Measurements from ENCODE around the gene PLCB1.

PLCB1 gene

DNA sequence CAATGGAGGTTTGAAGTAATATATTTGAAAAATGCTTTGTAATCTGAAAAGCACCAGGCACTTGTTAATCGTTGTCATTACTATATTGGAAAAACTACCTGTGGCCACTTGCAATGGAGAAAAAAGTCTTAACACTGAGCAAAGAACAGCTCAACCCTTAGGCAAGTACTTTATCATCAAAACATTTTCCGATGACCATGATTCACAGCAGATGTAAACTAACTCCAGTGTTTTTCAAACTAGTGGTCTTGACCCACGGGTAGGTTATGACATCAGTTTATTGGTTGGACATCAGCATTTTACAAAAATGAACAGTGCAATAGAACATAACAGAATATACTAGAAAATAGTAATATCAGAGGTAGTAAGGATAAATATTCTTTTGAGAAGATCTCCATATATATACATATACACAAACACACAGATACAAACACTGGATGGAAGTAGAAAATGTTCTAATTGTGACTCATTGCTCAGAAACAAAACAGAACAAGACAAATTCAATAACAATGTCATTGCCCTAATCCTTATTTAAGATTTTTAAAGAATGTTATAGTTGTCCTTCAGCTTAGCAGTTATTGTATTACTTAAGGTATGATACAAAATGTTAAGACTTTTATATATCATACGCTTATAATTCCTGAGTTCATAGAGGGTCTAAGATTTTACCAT is 123.0 kb downstream of the PLCB1 start:
- DNase-seq (ENCODE audit: low read depth) = peak; percentile 36
- TF ChIP-seq, protein P1, sequence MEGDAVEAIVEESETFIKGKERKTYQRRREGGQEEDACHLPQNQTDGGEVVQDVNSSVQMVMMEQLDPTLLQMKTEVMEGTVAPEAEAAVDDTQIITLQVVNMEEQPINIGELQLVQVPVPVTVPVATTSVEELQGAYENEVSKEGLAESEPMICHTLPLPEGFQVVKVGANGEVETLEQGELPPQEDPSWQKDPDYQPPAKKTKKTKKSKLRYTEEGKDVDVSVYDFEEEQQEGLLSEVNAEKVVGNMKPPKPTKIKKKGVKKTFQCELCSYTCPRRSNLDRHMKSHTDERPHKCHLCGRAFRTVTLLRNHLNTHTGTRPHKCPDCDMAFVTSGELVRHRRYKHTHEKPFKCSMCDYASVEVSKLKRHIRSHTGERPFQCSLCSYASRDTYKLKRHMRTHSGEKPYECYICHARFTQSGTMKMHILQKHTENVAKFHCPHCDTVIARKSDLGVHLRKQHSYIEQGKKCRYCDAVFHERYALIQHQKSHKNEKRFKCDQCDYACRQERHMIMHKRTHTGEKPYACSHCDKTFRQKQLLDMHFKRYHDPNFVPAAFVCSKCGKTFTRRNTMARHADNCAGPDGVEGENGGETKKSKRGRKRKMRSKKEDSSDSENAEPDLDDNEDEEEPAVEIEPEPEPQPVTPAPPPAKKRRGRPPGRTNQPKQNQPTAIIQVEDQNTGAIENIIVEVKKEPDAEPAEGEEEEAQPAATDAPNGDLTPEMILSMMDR (conservative IDR thresholded peaks at IDR 0.05; ENCODE audit: control insufficient read depth, insufficient read depth, low read depth, low read length) = no peak

GRCh38 chr20:8255945-8256632 is 124.0 kb downstream of the PLCB1 start:
- DNase-seq (ENCODE audit: low read depth) = no peak
- no peak overlapping the region for H3K4me3 ChIP-seq (ENCODE audit: control insufficient read depth, low read depth, low read length)
- TF ChIP-seq, protein P1 (conservative IDR thresholded peaks at IDR 0.05; ENCODE audit: control insufficient read depth, insufficient read depth, low read depth, low read length) = no peak

More for the DNA sequence above, 123.0 kb downstream of the PLCB1 start:
- H3K4me3 ChIP-seq (ENCODE audit: control insufficient read depth, low read depth, low read length) = no peak overlapping the region

DNA sequence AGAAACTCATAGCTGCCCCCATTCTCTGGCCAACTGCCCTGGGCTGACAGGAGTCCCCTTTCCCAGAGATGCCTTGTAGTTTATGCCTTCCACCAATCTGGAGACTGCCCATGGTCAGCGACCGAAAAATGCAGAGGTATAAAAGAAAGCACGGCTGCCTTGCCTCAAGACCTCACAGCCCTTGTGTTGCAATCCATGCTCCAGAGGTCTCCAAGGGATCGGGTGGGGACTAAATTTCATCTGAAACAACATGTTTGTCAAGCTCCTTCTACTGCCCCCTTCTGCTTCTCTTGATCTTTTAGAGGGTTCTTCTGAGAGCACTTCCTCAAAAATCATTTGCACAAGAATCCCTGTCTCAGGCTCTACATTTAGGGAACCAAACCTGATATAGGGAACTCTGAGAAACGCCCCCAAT is 128.8 kb downstream of the PLCB1 start:
- no peak for DNase-seq (ENCODE audit: low read depth)
- no peak overlapping the region for H3K4me3 ChIP-seq (ENCODE audit: control insufficient read depth, low read depth, low read length)
- TF ChIP-seq, protein P1 (conservative IDR thresholded peaks at IDR 0.05; ENCODE audit: control insufficient read depth, insufficient read depth, low read depth, low read length) = no peak

- H3K4me3 ChIP-seq (ENCODE audit: control insufficient read depth, low read depth, low read length) = no peak overlapping the region
- TF ChIP-seq, protein P1 (conservative IDR thresholded peaks at IDR 0.05; ENCODE audit: control insufficient read depth, insufficient read depth, low read depth, low read length) = no peak
- no peak for DNase-seq (ENCODE audit: low read depth)
Observed at GRCh38 chr20:8262721-8263120, 130.7 kb downstream of the PLCB1 start.

DNA sequence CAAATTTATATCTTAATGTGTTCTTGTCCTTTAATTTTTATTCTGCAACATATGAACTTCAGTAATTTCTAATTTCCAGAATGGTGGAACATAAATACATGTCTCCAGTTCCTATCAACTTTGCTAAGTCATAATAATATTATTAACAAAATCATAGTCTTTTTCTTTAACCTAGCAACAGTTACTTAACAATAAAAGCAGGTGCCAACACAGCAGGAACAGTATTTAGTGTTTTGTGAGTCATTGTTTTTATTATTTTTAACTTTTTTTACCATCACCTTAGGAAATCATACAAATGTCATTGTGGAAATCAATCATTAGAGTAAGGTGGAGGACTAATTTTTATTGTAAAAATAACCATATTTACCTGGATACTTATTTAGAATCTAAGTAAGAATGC is 133.5 kb downstream of the PLCB1 start:
- H3K4me3 ChIP-seq (ENCODE audit: control insufficient read depth, low read depth, low read length) = no peak overlapping the region
- TF ChIP-seq, protein P1 (conservative IDR thresholded peaks at IDR 0.05; ENCODE audit: control insufficient read depth, insufficient read depth, low read depth, low read length) = no peak
- DNase-seq (ENCODE audit: low read depth) = no peak

DNA sequence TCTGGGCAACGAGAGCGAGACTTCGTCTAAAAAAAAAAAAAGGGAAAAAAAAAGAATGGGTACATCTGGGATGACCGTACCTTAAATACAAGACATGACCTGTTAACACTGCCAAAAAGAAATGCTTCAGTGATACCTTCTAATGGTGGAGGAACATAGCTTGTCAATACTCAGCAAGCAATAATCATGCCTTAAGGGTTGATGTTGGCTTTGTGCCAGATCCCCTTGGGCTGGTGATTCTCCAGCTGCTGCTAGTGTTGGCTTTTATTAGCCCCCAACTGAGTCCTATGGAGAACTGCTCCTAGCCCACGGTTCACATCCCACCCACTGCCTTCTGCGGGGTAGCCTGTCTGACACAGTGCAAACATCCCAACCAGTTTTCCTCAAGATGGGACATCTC is 134.9 kb downstream of the PLCB1 start:
- DNase-seq (ENCODE audit: low read depth) = no peak
- no peak overlapping the region for H3K4me3 ChIP-seq (ENCODE audit: control insufficient read depth, low read depth, low read length)
- TF ChIP-seq, protein P1 (conservative IDR thresholded peaks at IDR 0.05; ENCODE audit: control insufficient read depth, insufficient read depth, low read depth, low read length) = no peak

All from fibroblast of mammary gland (primary cell).